Thyroid gland (tissue), 4 donors: ENCODE data around the gene KCNQ4. TPM values are rescaled to one million over a fixed set of nuclear protein-coding genes. Genes with fewer than 3 reads are reported as not detected.

Experiments used
- DNase-seq, 2 donors: peaks; one replicate each; pipeline ENCODE4 v3.0.0-alpha.2; 2019
- H3K27ac ChIP-seq, 3 donors: fragments of 200-600 bp; sonication (generic); 1 replicate in 2 of 3; 2 replicates in 1 of 3; pipeline ENCODE4 v1.5.1; 2016 to 2019; ENCODE audit warnings: mild to moderate bottlenecking in 1 of 3, moderate library complexity in 1 of 3
- H3K27me3 ChIP-seq: fragments of 200-600 bp; sonication (generic); one replicate; pipeline ENCODE4 v1.5.1; 2019
- H3K36me3 ChIP-seq, 2 donors: fragments of 200-600 bp; sonication (generic); one replicate each; pipeline ENCODE4 v1.5.1; 2016 to 2019
- H3K4me1 ChIP-seq, 2 donors: fragments of 200-600 bp; sonication (generic); one replicate each; pipeline ENCODE4 v1.5.1; 2017 to 2019
- H3K4me3 ChIP-seq, 3 donors: fragments of 200-600 bp; sonication (generic); replicated peaks in 1 of 3; 1 replicate in 2 of 3; 2 replicates in 1 of 3; pipeline ENCODE4 v1.5.1; 2016; ENCODE audit warnings: mild to moderate bottlenecking in 1 of 3
- H3K9me3 ChIP-seq: fragments of 200-600 bp; sonication (generic); one replicate; pipeline ENCODE4 v1.5.1; 2017
- POLR2A ChIP-seq, 2 donors: fragments of 450-650 bp; IDR thresholded peaks; one replicate each; pipeline ENCODE4 v1.6.1; 2017; ENCODE audit warnings: antibody characterized with exemption in 2 of 2, mild to moderate bottlenecking in 2 of 2, moderate library complexity in 1 of 2
- WGBS, 2 donors: methylation state at CpG; one replicate each; pipeline ENCODE4 v1.1.5; 2017; 5-methylcytosine and 5-hydroxymethylcytosine counted together
- intact Hi-C: fragments of 100-400 bp; cut with DNase I; formaldehyde crosslinking; loops from one replicate; pipeline ENCODE4 v1.15.1; 2023
- total RNA-seq, 4 donors: library from RNA; depleted of rRNA; stranded (reverse); fragments of >200 nt; gene quantifications; one replicate each; pipeline ENCODE4 v1.2.3, GENCODE V29; 2016
- TF ChIP-seq, protein P1 (sequence below), 6 experiments: fragments of 200-600 bp in 3 of 6; fragments of 450-650 bp in 3 of 6; sonication (generic) in 3 of 6; IDR thresholded peaks; one replicate each; pipeline ENCODE4 v1.5.1; 2016 to 2019; ENCODE audit warnings: antibody characterized with exemption in 6 of 6, mild to moderate bottlenecking in 2 of 6, inconsistent platforms in 1 of 6, moderate library complexity in 1 of 6

The KCNQ4 gene
- total RNA-seq, 4 donors from 2014 or later = 0.11 to 1.1 (median 0.40) TPM

DNA sequence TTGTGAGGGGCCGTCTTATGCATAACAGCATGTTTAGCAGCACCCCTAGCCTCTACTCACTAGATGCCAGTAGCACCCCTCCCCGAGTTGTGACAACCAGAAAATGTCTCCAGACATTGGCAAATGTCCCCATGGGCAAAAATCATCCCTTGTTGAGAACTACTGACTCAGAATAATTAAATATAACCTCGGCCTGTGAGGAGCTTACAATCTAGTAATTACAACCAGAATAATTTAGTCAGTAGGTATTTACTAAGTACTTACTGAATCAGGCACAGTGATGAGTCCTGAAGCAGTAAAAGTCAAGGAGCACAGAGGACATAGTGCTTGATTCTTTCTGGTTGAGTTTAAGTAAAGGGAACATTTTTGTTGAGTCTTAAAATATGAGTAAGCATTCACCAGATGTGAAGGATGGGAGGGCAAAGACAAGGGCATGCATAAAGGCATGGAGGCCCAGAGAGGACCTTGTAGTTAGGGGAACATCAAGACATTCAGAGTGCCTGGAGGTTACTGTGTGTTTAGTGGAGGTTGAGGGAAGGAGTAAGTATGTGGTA, 44.1 kb upstream of the KCNQ4 start:
- Histone ChIP-seq H3K27me3 (no peaks in the 10 kb centered on the region), H3K36me3 (peaks cover 21 to 23% of the 10 kb centered on the region in 2 donors), H3K9me3 (no peaks in the 10 kb centered on the region), H3K27ac (no peak overlapping the region), H3K4me3 (no peak overlapping the region), H3K4me1 (peaks cover 0 to 12% of the 10 kb centered on the region in 2 donors)
- intact Hi-C loops = no loop called here
- DNase-seq = no peak
- TF ChIP-seq POLR2A (IDR thresholded peaks at IDR 0.05) = no peak
- TF ChIP-seq, protein P1, sequence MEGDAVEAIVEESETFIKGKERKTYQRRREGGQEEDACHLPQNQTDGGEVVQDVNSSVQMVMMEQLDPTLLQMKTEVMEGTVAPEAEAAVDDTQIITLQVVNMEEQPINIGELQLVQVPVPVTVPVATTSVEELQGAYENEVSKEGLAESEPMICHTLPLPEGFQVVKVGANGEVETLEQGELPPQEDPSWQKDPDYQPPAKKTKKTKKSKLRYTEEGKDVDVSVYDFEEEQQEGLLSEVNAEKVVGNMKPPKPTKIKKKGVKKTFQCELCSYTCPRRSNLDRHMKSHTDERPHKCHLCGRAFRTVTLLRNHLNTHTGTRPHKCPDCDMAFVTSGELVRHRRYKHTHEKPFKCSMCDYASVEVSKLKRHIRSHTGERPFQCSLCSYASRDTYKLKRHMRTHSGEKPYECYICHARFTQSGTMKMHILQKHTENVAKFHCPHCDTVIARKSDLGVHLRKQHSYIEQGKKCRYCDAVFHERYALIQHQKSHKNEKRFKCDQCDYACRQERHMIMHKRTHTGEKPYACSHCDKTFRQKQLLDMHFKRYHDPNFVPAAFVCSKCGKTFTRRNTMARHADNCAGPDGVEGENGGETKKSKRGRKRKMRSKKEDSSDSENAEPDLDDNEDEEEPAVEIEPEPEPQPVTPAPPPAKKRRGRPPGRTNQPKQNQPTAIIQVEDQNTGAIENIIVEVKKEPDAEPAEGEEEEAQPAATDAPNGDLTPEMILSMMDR (IDR thresholded peaks at IDR 0.05) = no peak
- WGBS, 2 donors = 96 to 100% methylated on average over 3 of the region's 3 CpGs

DNA sequence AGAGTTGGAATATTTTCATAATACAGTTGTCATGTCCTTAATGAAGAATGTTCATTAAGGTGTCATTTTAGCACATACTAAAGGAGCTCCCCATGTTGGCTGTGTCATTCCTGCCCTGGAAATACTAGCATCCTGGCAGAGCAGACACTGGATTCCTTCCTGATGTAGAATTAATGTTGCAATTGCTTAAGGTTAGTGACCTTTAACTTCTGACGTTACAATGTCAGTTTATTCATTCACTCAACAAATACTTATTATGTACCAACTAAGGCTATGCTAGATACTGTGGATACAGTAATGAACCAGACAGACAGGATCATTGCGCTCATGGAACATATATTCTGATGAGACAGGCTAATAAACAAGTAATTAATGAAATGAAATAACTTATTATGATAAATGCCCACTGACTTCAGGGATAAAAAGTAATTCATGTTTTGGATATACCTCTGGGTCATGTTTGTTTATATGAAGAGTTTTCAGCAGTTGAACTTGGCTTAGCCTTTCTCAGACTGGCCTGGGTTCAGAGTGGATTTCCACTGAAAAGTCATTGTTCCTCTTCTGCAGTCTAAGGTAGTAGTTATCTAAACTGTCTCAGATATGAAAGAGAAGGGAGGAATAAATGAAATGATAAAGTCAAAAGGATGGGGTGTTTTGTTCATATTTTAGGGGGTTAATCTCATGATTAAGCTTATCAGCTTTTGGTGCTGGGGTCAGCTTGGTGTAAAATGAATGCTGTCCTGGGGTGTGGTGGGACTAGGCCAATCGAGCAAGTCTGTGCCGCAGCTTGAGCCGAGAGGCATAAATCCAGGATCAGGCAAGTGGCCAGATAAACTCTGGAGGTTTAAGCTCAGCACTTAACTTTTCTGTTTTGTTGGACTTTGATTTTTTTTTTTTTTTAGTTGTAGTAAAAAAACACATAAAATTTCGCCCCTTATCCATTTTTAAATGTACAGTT, 43.3 kb upstream of the KCNQ4 start:
- H3K9me3 ChIP-seq = no peaks in the 10 kb centered on the region
- H3K4me3 ChIP-seq = no peak overlapping the region
- no peak for TF ChIP-seq POLR2A (IDR thresholded peaks at IDR 0.05)
- TF ChIP-seq, protein P1 (IDR thresholded peaks at IDR 0.05) = no peak
- H3K4me1 ChIP-seq = peaks cover 0 to 12% of the 10 kb centered on the region in 2 donors
- intact Hi-C loops = no loop called here
- peaks cover 21 to 23% of the 10 kb centered on the region in 2 donors for H3K36me3 ChIP-seq
- H3K27me3 ChIP-seq = no peaks in the 10 kb centered on the region
- DNase-seq = peak in 1 of 2 donors; percentile 12
- WGBS, 2 donors = 60 to 71% methylated on average over 6 of the region's 6 CpGs
- peak overlapping the region in 1 of 3 donors; percentile 36 for H3K27ac ChIP-seq

DNA sequence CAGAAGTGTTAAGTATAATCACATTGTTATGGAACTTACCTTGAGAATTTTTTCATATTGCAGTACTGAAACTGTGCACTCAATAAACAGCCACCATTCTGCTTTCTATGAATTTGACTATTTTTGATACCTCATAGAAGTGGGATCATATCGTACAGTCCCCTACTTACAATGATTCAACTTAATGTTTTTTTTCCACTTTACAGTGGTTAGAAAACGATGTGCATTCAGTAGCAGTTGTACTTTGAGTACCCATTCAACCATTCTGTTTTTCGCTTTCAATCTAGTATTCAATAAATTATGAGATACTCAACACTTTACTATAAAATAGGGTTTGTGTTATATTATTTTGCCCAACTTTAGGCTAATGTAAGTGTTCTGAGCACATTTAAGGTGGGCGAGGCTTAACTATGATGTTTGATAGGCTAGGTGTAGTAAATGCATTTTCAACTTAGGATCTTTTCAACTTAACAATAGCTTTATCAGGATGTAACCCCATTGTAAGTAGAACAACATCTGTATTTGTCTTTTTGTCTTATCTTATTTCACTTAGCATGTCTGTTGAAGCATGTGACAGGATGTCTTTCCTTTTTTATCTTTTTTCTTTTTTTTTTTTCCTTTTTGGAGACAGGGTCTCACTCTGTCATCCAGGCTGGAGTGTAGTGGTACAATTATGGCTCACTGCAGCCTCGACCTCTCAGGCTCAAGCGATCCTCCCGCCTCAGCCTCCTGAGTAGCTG, 42.4 kb upstream of the KCNQ4 start:
- no peak overlapping the region for H3K4me3 ChIP-seq
- WGBS, 2 donors = 92 to 93% methylated on average over 7 of the region's 7 CpGs
- no peaks in the 10 kb centered on the region for H3K27me3 ChIP-seq
- intact Hi-C loops = no loop called here
- peaks cover 21 to 23% of the 10 kb centered on the region in 2 donors for H3K36me3 ChIP-seq
- no peak for TF ChIP-seq POLR2A (IDR thresholded peaks at IDR 0.05)
- H3K4me1 ChIP-seq = peaks cover 0 to 8% of the 10 kb centered on the region in 2 donors
- no peaks in the 10 kb centered on the region for H3K9me3 ChIP-seq
- DNase-seq = no peak
- no peak overlapping the region for H3K27ac ChIP-seq

DNA sequence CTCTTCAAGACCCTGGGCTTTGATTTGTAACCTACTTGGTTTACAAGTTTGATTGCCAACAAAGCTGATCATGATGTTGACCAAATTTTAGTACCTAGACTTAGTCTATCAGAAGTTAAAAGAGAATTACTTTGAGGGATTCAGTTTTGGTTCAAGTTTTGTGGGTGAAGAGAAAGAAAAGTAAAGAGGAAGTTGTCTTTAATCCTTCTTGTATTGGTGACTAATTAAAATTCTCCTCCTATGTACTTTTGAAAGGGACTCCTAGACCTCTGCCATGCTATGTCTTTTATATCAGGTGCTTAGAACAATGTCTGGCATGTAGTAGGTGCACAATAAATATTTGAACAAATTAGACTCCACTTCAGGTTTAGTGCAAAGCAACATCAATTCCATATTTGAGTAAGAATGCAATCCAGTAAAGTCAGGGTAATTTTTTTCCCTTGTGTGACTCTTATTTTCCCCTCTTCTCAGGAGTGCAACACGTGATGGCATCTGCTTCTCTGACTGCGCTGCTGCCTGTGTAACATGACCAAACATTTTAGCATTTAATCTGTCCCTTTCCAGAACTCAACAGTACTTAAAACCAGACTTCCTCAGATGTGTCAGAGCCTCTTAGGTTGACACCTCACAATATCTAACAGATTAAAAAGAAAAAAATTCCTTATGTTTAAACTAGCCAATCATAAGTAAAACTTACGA, 41.1 kb upstream of the KCNQ4 start:
- TF ChIP-seq POLR2A (IDR thresholded peaks at IDR 0.05) = no peak
- TF ChIP-seq, protein P1 (IDR thresholded peaks at IDR 0.05) = no peak
- 90 to 94% methylated on average over 3 of the region's 3 CpGs for WGBS, 2 donors
- Histone ChIP-seq H3K4me3 (no peak overlapping the region), H3K36me3 (peaks cover 21 to 23% of the 10 kb centered on the region in 2 donors), H3K9me3 (no peaks in the 10 kb centered on the region), H3K27me3 (no peaks in the 10 kb centered on the region), H3K27ac (no peak overlapping the region), H3K4me1 (peaks cover 0 to 7% of the 10 kb centered on the region in 2 donors)
- DNase-seq = no peak
- intact Hi-C loops = no loop called here

DNA sequence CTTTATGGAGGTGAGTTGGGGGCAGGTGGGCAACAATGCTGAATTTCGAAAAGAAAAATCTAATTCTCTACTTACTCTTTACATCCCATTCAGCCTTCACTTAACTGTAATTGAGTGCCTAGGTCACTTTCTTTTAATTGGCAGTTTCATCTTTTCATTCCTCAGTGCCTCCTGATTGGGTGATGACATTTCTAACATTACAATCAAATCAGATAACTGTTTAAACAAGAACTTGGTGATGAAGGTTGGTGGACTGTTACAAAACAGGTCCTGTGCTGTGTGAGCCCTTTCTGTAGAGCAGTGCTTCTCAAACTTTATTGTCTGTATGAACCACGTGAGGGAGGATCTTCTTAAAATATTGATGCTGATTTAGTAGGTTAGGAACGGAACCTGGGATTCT, 40.1 kb upstream of the KCNQ4 start:
- TF ChIP-seq, protein P1 (IDR thresholded peaks at IDR 0.05) = no peak
- TF ChIP-seq POLR2A (IDR thresholded peaks at IDR 0.05) = no peak
- no peak for DNase-seq
- H3K27me3 ChIP-seq = no peaks in the 10 kb centered on the region
- H3K36me3 ChIP-seq = peaks cover 29 to 31% of the 10 kb centered on the region in 2 donors
- no peak overlapping the region for H3K27ac ChIP-seq
- H3K4me3 ChIP-seq = no peak overlapping the region
- intact Hi-C loops = no loop called here
- 94 to 96% methylated on average over 3 of the region's 3 CpGs for WGBS, 2 donors
- peaks cover 0 to 7% of the 10 kb centered on the region in 2 donors for H3K4me1 ChIP-seq
- no peaks in the 10 kb centered on the region for H3K9me3 ChIP-seq
